IMR-90 (cell line): ENCODE results near the gene MFAP3L. TPM values are rescaled to one million over a fixed set of nuclear protein-coding genes. Genes with fewer than 3 reads are reported as not detected.

Experiments
- ATAC-seq: fragments of 200-7000 bp; cut with Tn5 transposase; 2 replicates; pipeline ENCODE4 v1.9.1; 2020; ENCODE audit warnings: low read depth, mild to moderate bottlenecking, moderate library complexity
- BruUV-seq: library from RNA; stranded (reverse); fragments of 400-500 nt; replicated peaks from 2 replicates; lab custom pipeline; 2021; lab: Mats Ljungman, UMichigan
- CTCF ChIA-PET: fragments of 300-600 bp; formaldehyde crosslinking; extraction: SDS; loops from one replicate; lab custom pipeline; 2021; ENCODE audit warnings: antibody characterized with exemption; lab: Yijun Ruan, JAX
- POLR2A ChIA-PET: fragments of 300-600 bp; sonication (Branson Sonifier 250); formaldehyde crosslinking; loops from one replicate; lab custom pipeline; 2022; ENCODE audit warnings: antibody characterized with exemption; ENCODE audit not compliant: unreplicated experiment; lab: Charles Lee
- DNase-seq: peaks from one replicate; pipeline ENCODE4 v3.0.0; 2013
- H2AFZ ChIP-seq: replicated peaks from 2 replicates; pipeline ENCODE3; 2013; ENCODE audit warnings: low read length, mild to moderate bottlenecking; ENCODE audit not compliant: poor library complexity
- H2AK5ac ChIP-seq: 2 replicates; pipeline ENCODE4 v1.6.1; 2013; ENCODE audit warnings: low read depth, low read length, inconsistent platforms
- H2AK9ac ChIP-seq: replicated peaks from 2 replicates; pipeline ENCODE3; 2013; ENCODE audit warnings: mild to moderate bottlenecking, low read depth, low read length, moderate library complexity; ENCODE audit not compliant: poor library complexity
- H2BK120ac ChIP-seq: 2 replicates; pipeline ENCODE4 v1.6.1; 2013; ENCODE audit warnings: low read depth, low read length, inconsistent platforms
- H2BK15ac ChIP-seq: 3 replicates; pipeline ENCODE4 v1.6.1; 2013; ENCODE audit warnings: low read depth, low read length, inconsistent platforms
- H2BK20ac ChIP-seq: 2 replicates; pipeline ENCODE4 v1.6.1; 2013; ENCODE audit warnings: low read depth, mild to moderate bottlenecking, inconsistent platforms, low read length, moderate library complexity
- H2BK5ac ChIP-seq: 2 replicates; pipeline ENCODE4 v1.6.1; 2013; ENCODE audit warnings: mild to moderate bottlenecking, low read depth, low read length, inconsistent platforms; ENCODE audit not compliant: poor library complexity, severe bottlenecking
- H3K14ac ChIP-seq: replicated peaks from 2 replicates; pipeline ENCODE4 v1.6.1; 2013; ENCODE audit warnings: low read depth, low read length, inconsistent platforms
- H3K18ac ChIP-seq: 2 replicates; pipeline ENCODE4 v1.6.1; 2013; ENCODE audit warnings: low read depth, low read length, control low read depth
- H3K23ac ChIP-seq: 2 replicates; pipeline ENCODE4 v1.6.1; 2013; ENCODE audit warnings: low read depth, low read length, inconsistent platforms
- H3K27ac ChIP-seq: 2 replicates; pipeline ENCODE4 v1.5.1; 2013; ENCODE audit warnings: mild to moderate bottlenecking, control low read depth, low read length; ENCODE audit not compliant: insufficient read depth
- H3K27me3 ChIP-seq: 2 replicates; pipeline ENCODE4 v1.6.1; 2013; ENCODE audit warnings: low read length; ENCODE audit not compliant: control insufficient read depth, insufficient read depth
- H3K36me3 ChIP-seq: 2 replicates; pipeline ENCODE4 v1.6.1; 2013; ENCODE audit warnings: low read length, mixed read lengths; ENCODE audit not compliant: control insufficient read depth, insufficient read depth
- H3K4ac ChIP-seq: 2 replicates; pipeline ENCODE4 v1.6.1; 2013; ENCODE audit warnings: low read depth, low read length, inconsistent platforms
- H3K4me1 ChIP-seq: 2 replicates; pipeline ENCODE4 v1.6.1; 2013; ENCODE audit warnings: low read length, mixed read lengths; ENCODE audit not compliant: control insufficient read depth, insufficient read depth
- H3K4me2 ChIP-seq: 2 replicates; pipeline ENCODE4 v1.6.1; 2013; ENCODE audit warnings: low read depth, mild to moderate bottlenecking, control low read depth, low read length, moderate library complexity
- H3K4me3 ChIP-seq: 2 replicates; pipeline ENCODE4 v1.5.1; 2013; ENCODE audit warnings: low read depth, mild to moderate bottlenecking, control low read depth, low read length, moderate library complexity; ENCODE audit not compliant: insufficient read depth
- H3K56ac ChIP-seq: 2 replicates; pipeline ENCODE4 v1.6.1; 2013; ENCODE audit warnings: low read length, inconsistent platforms; ENCODE audit not compliant: insufficient read depth; ENCODE audit errors: extremely low read depth
- H3K79me1 ChIP-seq, 2 experiments: 2 replicates each; pipeline ENCODE4 v1.6.1; 2013; ENCODE audit warnings: low read length in 2 of 2, inconsistent platforms in 1 of 2, low read depth in 1 of 2
- H3K9ac ChIP-seq: 2 replicates; pipeline ENCODE4 v1.6.1; 2013; ENCODE audit warnings: low read depth, low read length, control low read depth
- H3K9me1 ChIP-seq: 2 replicates; pipeline ENCODE4 v1.6.1; 2013; ENCODE audit warnings: low read length, inconsistent platforms; ENCODE audit not compliant: insufficient read depth
- H3K9me3 ChIP-seq: 2 replicates; pipeline ENCODE4 v1.6.1; 2013; ENCODE audit warnings: low read length; ENCODE audit not compliant: control insufficient read depth, insufficient read depth
- H4K20me1 ChIP-seq: 2 replicates; pipeline ENCODE4 v1.6.1; 2013; ENCODE audit warnings: low read length, inconsistent platforms; ENCODE audit not compliant: insufficient read depth
- H4K5ac ChIP-seq: 2 replicates; pipeline ENCODE4 v1.6.1; 2013; ENCODE audit warnings: mild to moderate bottlenecking, low read depth, low read length, control low read depth
- H4K8ac ChIP-seq, 2 experiments: 2 replicates each; pipeline ENCODE4 v1.6.1; 2013; ENCODE audit warnings: low read depth in 2 of 2, low read length in 2 of 2, control low read depth in 1 of 2, inconsistent platforms in 1 of 2
- H4K91ac ChIP-seq: 2 replicates; pipeline ENCODE4 v1.6.1; 2013; ENCODE audit warnings: low read depth, low read length, inconsistent platforms; ENCODE audit not compliant: insufficient read depth
- BHLHE40 ChIP-seq: fragments of 150-350 bp; IDR thresholded peaks from 2 replicates; pipeline ENCODE4 v1.6.1; 2016; ENCODE audit warnings: mild to moderate bottlenecking, low read depth, low read length
- CHD1 ChIP-seq: IDR thresholded peaks from 2 replicates; pipeline ENCODE4 v1.6.1; 2012; ENCODE audit warnings: low read depth, low read length, improper control_type of control experiment
- FOS ChIP-seq: fragments of 150-350 bp; IDR thresholded peaks from 2 replicates; pipeline ENCODE4 v1.6.1; 2016; ENCODE audit warnings: low read depth, low read length
- MAZ ChIP-seq: IDR thresholded peaks from 2 replicates; pipeline ENCODE4 v1.6.1; 2012; ENCODE audit warnings: low read depth, mild to moderate bottlenecking, low read length, improper control_type of control experiment, moderate library complexity, borderline replicate concordance
- MXI1 ChIP-seq: IDR thresholded peaks from 2 replicates; pipeline ENCODE4 v1.6.1; 2012; ENCODE audit warnings: low read depth, mild to moderate bottlenecking, low read length, moderate library complexity, borderline replicate concordance
- RFX5 ChIP-seq: IDR thresholded peaks from 2 replicates; pipeline ENCODE4 v1.8.0; 2012; ENCODE audit warnings: low read depth, mild to moderate bottlenecking, low read length, moderate library complexity
- WGBS, 2 experiments: methylation state at CpG; one replicate each; pipeline versions ENCODE4 v1.1.5 to v1.1.7; 2013; ENCODE audit warnings: missing lambda C conversion rate in 2 of 2; ENCODE audit not compliant: insufficient read length in 1 of 2; ENCODE audit errors: extremely low coverage in 2 of 2; 5-methylcytosine and 5-hydroxymethylcytosine counted together
- dilution Hi-C: fragments of 300-500 bp; cut with HindIII; formaldehyde crosslinking; loops from one replicate; pipeline ENCODE4 v1.14.3; 2018; ENCODE audit warnings: low sequenced_read_pairs; ENCODE audit not compliant: unreplicated experiment
- in situ Hi-C: fragments of 300-500 bp; cut with MboI; formaldehyde crosslinking; loops from 3 replicates; pipeline ENCODE4 v1.14.3; 2019; ENCODE audit warnings: low sequenced_read_pairs, inconsistent platforms, mixed read lengths
- intact Hi-C: fragments of 100-400 bp; cut with micrococcal nuclease; formaldehyde crosslinking; loops from 2 replicates; pipeline ENCODE4 v1.10.0; 2022
- polyA plus RNA-seq, 3 experiments: library from polyadenylated mRNA; depleted of rRNA; stranded (reverse); fragments of >200 nt; gene quantifications; 2 replicates each; pipeline ENCODE4 v1.2.3, GENCODE V29; 2012; ENCODE audit warnings: low replicate concordance in 1 of 3
- total RNA-seq: library from RNA; depleted of rRNA; stranded (reverse); fragments of >200 nt; gene quantifications from 2 replicates; pipeline ENCODE4 v1.2.3, GENCODE V29; 2012
- TF ChIP-seq, protein P1 (sequence below): fragments of 150-350 bp; IDR thresholded peaks from 2 replicates; pipeline ENCODE4 v1.6.1; 2016; ENCODE audit warnings: low read depth, mild to moderate bottlenecking, low read length, moderate library complexity, borderline replicate concordance
- TF ChIP-seq, protein P2 (sequence below): conservative IDR thresholded peaks from 2 replicates; pipeline ENCODE4 v1.5.1; 2012; ENCODE audit warnings: mild to moderate bottlenecking, low read depth, low read length, improper control_type of control experiment
- TF ChIP-seq, protein P3 (sequence below): fragments of 150-350 bp; IDR thresholded peaks from 2 replicates; pipeline ENCODE4 v1.6.1; 2017; ENCODE audit warnings: mild to moderate bottlenecking, antibody characterized with exemption, low read length, low read depth

The MFAP3L gene
- total and polyA plus RNA-seq, 2 of the 4 experiments (the other 2 are of a cell fraction): 0.22 to 0.36 TPM

DNA sequence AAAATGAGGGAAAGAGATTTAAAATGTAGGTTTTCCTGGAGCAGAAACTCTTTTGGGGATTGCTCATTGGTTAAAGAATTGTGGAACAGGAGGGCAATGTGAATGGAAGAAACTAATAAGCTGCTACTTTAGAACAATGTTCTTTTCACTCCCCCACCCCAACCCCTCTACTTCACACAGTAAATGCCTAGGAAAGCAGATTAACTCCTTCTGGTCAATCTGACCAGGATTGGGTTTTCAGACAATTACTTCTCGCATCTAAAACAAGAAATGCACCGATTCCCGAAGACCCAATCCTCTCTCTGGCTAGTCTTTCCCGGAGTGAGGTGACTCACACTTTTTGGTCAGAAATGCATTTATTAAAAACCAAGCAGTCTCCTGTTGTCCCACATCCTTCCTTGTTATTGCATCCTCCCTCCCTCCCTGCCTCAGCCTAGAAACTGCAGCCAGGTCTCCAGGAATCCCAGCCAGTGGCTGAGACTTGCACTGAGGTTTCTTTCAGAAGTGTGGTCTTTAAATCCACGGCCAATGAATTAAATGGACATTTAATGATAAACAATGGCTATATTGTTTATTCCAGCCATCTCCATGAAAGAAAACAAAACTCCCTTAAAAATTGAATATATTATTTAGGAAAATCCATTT is 21.4 kb downstream of the MFAP3L start:
- H2BK5ac ChIP-seq: no peak overlapping the region
- no peaks in the 10 kb centered on the region for H3K79me1 ChIP-seq
- no peak overlapping the region for H2AK9ac ChIP-seq
- BruUV-seq: no TSS peak
- no peak overlapping the region for H4K8ac ChIP-seq
- no peaks in the 10 kb centered on the region for H4K20me1 ChIP-seq
- H3K9ac ChIP-seq: no peak overlapping the region
- H4K91ac ChIP-seq: no peak overlapping the region
- H2AK5ac ChIP-seq: no peak overlapping the region
- dilution Hi-C loops (no loop called here), in situ Hi-C loops (no loop called here), intact Hi-C loops (no loop called here)
- H4K5ac ChIP-seq: no peak overlapping the region
- no peak overlapping the region for H3K4me3 ChIP-seq
- no peak overlapping the region for H3K27ac ChIP-seq
- H3K4me1 ChIP-seq: no peaks in the 10 kb centered on the region
- no peak for DNase-seq
- H3K9me1 ChIP-seq: no peaks in the 10 kb centered on the region
- H3K4me2 ChIP-seq: no peak overlapping the region
- no peak for TF ChIP-seq CHD1
- TF ChIP-seq, protein P1, sequence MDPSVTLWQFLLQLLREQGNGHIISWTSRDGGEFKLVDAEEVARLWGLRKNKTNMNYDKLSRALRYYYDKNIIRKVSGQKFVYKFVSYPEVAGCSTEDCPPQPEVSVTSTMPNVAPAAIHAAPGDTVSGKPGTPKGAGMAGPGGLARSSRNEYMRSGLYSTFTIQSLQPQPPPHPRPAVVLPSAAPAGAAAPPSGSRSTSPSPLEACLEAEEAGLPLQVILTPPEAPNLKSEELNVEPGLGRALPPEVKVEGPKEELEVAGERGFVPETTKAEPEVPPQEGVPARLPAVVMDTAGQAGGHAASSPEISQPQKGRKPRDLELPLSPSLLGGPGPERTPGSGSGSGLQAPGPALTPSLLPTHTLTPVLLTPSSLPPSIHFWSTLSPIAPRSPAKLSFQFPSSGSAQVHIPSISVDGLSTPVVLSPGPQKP: no peak
- no peak for TF ChIP-seq MXI1
- TF ChIP-seq RFX5: no peak
- no peak for TF ChIP-seq MAZ
- TF ChIP-seq, protein P2, sequence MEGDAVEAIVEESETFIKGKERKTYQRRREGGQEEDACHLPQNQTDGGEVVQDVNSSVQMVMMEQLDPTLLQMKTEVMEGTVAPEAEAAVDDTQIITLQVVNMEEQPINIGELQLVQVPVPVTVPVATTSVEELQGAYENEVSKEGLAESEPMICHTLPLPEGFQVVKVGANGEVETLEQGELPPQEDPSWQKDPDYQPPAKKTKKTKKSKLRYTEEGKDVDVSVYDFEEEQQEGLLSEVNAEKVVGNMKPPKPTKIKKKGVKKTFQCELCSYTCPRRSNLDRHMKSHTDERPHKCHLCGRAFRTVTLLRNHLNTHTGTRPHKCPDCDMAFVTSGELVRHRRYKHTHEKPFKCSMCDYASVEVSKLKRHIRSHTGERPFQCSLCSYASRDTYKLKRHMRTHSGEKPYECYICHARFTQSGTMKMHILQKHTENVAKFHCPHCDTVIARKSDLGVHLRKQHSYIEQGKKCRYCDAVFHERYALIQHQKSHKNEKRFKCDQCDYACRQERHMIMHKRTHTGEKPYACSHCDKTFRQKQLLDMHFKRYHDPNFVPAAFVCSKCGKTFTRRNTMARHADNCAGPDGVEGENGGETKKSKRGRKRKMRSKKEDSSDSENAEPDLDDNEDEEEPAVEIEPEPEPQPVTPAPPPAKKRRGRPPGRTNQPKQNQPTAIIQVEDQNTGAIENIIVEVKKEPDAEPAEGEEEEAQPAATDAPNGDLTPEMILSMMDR: no peak
- TF ChIP-seq FOS: no peak
- TF ChIP-seq BHLHE40: no peak
- TF ChIP-seq, protein P3, sequence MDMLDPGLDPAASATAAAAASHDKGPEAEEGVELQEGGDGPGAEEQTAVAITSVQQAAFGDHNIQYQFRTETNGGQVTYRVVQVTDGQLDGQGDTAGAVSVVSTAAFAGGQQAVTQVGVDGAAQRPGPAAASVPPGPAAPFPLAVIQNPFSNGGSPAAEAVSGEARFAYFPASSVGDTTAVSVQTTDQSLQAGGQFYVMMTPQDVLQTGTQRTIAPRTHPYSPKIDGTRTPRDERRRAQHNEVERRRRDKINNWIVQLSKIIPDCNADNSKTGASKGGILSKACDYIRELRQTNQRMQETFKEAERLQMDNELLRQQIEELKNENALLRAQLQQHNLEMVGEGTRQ: no peak
- no peak overlapping the region for H2BK120ac ChIP-seq
- no peaks in the 10 kb centered on the region for H3K9me3 ChIP-seq
- H3K18ac ChIP-seq: no peak overlapping the region
- ChIA-PET POLR2A (no interaction called here), CTCF (no interaction called here)
- H3K23ac ChIP-seq: no peak overlapping the region
- no peak overlapping the region for H3K56ac ChIP-seq
- no peak overlapping the region for H3K14ac ChIP-seq
- H2AFZ ChIP-seq: no peak overlapping the region
- H3K27me3 ChIP-seq: no peaks in the 10 kb centered on the region
- no peak overlapping the region for H2BK20ac ChIP-seq
- no CpG with 5 or more reads among the region's 5 CpGs for WGBS, 2 experiments
- no peak overlapping the region for H3K4ac ChIP-seq
- H3K36me3 ChIP-seq: no peaks in the 10 kb centered on the region
- no peak overlapping the region for H2BK15ac ChIP-seq
- ATAC-seq: no peak
